Stomach (tissue), 4 donors: ENCODE data around the gene CACNA1I.

Experiments used
- CTCF ChIP-seq, 7 experiments: fragments of 450-650 bp in 4 of 7; fragments of 200-600 bp in 3 of 7; sonication (generic) in 3 of 7; IDR thresholded peaks; one replicate each; pipeline ENCODE4 v1.5.1; 2016 to 2019; ENCODE audit warnings: antibody characterized with exemption in 7 of 7, control low read depth in 2 of 7, mild to moderate bottlenecking in 1 of 7
- EP300 ChIP-seq: sonication (generic); formaldehyde crosslinking; IDR thresholded peaks from one replicate; pipeline ENCODE4 v1.6.1; 2017; ENCODE audit warnings: antibody characterized with exemption
- POLR2A ChIP-seq, 4 donors: fragments of 450-650 bp; IDR thresholded peaks; one replicate each; pipeline ENCODE4 v1.6.1; 2016; ENCODE audit warnings: antibody characterized with exemption in 4 of 4, control low read depth in 2 of 4, mild to moderate bottlenecking in 1 of 4, moderate library complexity in 1 of 4
- POLR2AphosphoS5 ChIP-seq, 3 donors: sonication (generic); formaldehyde crosslinking; IDR thresholded peaks; one replicate each; pipeline ENCODE4 v1.6.1; 2016; ENCODE audit warnings: antibody characterized with exemption in 3 of 3

GRCh38 chr22:39630721-39631120 is 60.2 kb downstream of the CACNA1I start:
- no peak for TF ChIP-seq CTCF (IDR thresholded peaks at IDR 0.05)
- TF ChIP-seq POLR2A (IDR thresholded peaks at IDR 0.05), result no peak
- no peak for TF ChIP-seq EP300
- TF ChIP-seq POLR2AphosphoS5 (IDR thresholded peaks at IDR 0.05), result no peak
